ENCODE data around the gene UNC13B. TPM values are rescaled to one million over a fixed set of nuclear protein-coding genes. Genes with fewer than 3 reads are reported as not detected.
A peak's percentile ranks its signal among the peaks of the same experiment; 100 is the strongest.

The UNC13B gene
- total RNA-seq, 1 donor from 2014 or later, result 111 TPM

- no peak for DNase-seq (ENCODE audit: low spot score, unreplicated experiment)
- no peak overlapping the region for H3K4me3 Mint-ChIP-seq (ENCODE audit: low read depth)
- no peaks in the 10 kb centered on the region for H3K9me3 Mint-ChIP-seq (ENCODE audit: low read depth)
- TF ChIP-seq, protein P1, sequence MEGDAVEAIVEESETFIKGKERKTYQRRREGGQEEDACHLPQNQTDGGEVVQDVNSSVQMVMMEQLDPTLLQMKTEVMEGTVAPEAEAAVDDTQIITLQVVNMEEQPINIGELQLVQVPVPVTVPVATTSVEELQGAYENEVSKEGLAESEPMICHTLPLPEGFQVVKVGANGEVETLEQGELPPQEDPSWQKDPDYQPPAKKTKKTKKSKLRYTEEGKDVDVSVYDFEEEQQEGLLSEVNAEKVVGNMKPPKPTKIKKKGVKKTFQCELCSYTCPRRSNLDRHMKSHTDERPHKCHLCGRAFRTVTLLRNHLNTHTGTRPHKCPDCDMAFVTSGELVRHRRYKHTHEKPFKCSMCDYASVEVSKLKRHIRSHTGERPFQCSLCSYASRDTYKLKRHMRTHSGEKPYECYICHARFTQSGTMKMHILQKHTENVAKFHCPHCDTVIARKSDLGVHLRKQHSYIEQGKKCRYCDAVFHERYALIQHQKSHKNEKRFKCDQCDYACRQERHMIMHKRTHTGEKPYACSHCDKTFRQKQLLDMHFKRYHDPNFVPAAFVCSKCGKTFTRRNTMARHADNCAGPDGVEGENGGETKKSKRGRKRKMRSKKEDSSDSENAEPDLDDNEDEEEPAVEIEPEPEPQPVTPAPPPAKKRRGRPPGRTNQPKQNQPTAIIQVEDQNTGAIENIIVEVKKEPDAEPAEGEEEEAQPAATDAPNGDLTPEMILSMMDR (IDR thresholded peaks at IDR 0.05; ENCODE audit: unreplicated experiment), result no peak
- no peak overlapping the region for H3K27ac Mint-ChIP-seq
- H3K4me1 Mint-ChIP-seq (ENCODE audit: low read depth), result no peaks in the 10 kb centered on the region
- no peaks in the 10 kb centered on the region for H3K27me3 Mint-ChIP-seq
- H3K36me3 Mint-ChIP-seq (ENCODE audit: insufficient read depth), result peaks cover 20% of the 10 kb centered on the region
Measured at GRCh38 chr9:35308316-35308715, 146.5 kb downstream of the UNC13B start.

- H3K27ac Mint-ChIP-seq, result peak overlapping the region; percentile 17
Measured at GRCh38 chr9:35311891-35312639, 150.3 kb downstream of the UNC13B start.

GRCh38 chr9:35313460-35313859 is 151.7 kb downstream of the UNC13B start:
- peaks cover 22% of the 10 kb centered on the region for H3K36me3 Mint-ChIP-seq (ENCODE audit: insufficient read depth)
- no peaks in the 10 kb centered on the region for H3K9me3 Mint-ChIP-seq (ENCODE audit: low read depth)
- no peaks in the 10 kb centered on the region for H3K27me3 Mint-ChIP-seq
- TF ChIP-seq, protein P1 (IDR thresholded peaks at IDR 0.05; ENCODE audit: unreplicated experiment), result no peak
- no peaks in the 10 kb centered on the region for H3K4me1 Mint-ChIP-seq (ENCODE audit: low read depth)
- H3K27ac Mint-ChIP-seq, result no peak overlapping the region
- no peak overlapping the region for H3K4me3 Mint-ChIP-seq (ENCODE audit: low read depth)
- no peak for DNase-seq (ENCODE audit: low spot score, unreplicated experiment)

More at GRCh38 chr9:35311891-35312639, 150.3 kb downstream of the UNC13B start:
- Mint-ChIP-seq H3K4me3 (ENCODE audit: low read depth) (no peak overlapping the region), H3K9me3 (ENCODE audit: low read depth) (no peaks in the 10 kb centered on the region), H3K4me1 (ENCODE audit: low read depth) (no peaks in the 10 kb centered on the region), H3K27me3 (no peaks in the 10 kb centered on the region), H3K36me3 (ENCODE audit: insufficient read depth) (peaks cover 19% of the 10 kb centered on the region)
- TF ChIP-seq, protein P1 (IDR thresholded peaks at IDR 0.05; ENCODE audit: unreplicated experiment), result no peak
- DNase-seq (ENCODE audit: low spot score, unreplicated experiment), result no peak

DNA sequence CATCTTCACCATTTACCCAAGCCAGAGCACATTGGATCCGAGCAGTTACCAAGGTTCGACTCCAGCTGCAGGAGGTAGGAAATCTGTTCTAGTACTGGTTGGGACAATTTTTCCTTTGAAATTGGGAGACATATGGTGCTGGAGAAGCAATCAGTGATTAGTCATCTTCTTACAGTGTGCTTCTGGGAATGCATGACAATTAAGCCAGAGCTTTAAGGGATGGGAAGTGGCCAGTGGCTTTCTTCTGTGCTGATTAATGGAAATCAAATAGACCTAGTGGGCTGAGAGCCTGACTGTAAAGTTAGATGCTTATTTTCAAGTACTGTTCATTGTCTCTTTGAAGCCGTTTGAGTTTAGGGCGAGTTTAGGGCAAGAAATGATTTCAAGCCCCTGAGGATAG is 152.1 kb downstream of the UNC13B start:
- Mint-ChIP-seq H3K4me3 (ENCODE audit: low read depth) (no peak overlapping the region), H3K4me1 (ENCODE audit: low read depth) (no peaks in the 10 kb centered on the region), H3K9me3 (ENCODE audit: low read depth) (no peaks in the 10 kb centered on the region), H3K27ac (no peak overlapping the region), H3K36me3 (ENCODE audit: insufficient read depth) (peaks cover 24% of the 10 kb centered on the region), H3K27me3 (no peaks in the 10 kb centered on the region)
- no peak for DNase-seq (ENCODE audit: low spot score, unreplicated experiment)
- TF ChIP-seq, protein P1 (IDR thresholded peaks at IDR 0.05; ENCODE audit: unreplicated experiment), result no peak

- no peak for DNase-seq (ENCODE audit: low spot score, unreplicated experiment)
- no peaks in the 10 kb centered on the region for H3K9me3 Mint-ChIP-seq (ENCODE audit: low read depth)
- no peaks in the 10 kb centered on the region for H3K4me1 Mint-ChIP-seq (ENCODE audit: low read depth)
- no peaks in the 10 kb centered on the region for H3K27me3 Mint-ChIP-seq
- no peak overlapping the region for H3K27ac Mint-ChIP-seq
- peaks cover 21% of the 10 kb centered on the region for H3K36me3 Mint-ChIP-seq (ENCODE audit: insufficient read depth)
- TF ChIP-seq, protein P1 (IDR thresholded peaks at IDR 0.05; ENCODE audit: unreplicated experiment), result no peak
- H3K4me3 Mint-ChIP-seq (ENCODE audit: low read depth), result no peak overlapping the region
Measured at GRCh38 chr9:35318741-35319140, 156.9 kb downstream of the UNC13B start.
